NCI-H82 (cell line): Measurements from ENCODE around the gene DPP4.

Experiments
- DNase-seq: peaks from one replicate; lab custom pipeline; 2025; lab: John Stamatoyannopoulos, UW

The DPP4 gene

GRCh38 chr2:162085090-162085891 lies 11.3 kb upstream of the DPP4 start:
- DNase-seq: peak; percentile 52

- DNase-seq: peak; percentile 64
Observed at GRCh38 chr2:162084536-162084935, 10.5 kb upstream of the DPP4 start.

DNA sequence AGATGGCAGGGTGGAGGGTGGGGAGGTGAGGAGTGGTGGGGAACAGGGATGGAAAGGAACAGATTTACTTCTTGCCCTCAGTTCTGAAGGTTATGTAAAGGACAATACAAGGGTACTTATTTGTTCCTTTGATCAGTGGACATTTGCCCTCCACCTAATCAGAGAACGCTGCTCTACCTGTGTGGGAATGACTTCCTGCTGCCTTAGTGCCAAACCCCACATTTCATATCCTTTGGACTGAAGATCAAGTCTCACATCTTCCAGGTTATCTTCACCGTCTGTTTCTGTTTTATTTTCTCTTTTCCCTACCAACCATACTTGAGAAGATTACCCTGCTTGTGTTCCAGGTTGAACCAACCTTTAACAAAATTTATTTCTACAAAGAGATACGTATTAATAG lies 8.7 kb upstream of the DPP4 start:
- peak; percentile 17 for DNase-seq

DNA sequence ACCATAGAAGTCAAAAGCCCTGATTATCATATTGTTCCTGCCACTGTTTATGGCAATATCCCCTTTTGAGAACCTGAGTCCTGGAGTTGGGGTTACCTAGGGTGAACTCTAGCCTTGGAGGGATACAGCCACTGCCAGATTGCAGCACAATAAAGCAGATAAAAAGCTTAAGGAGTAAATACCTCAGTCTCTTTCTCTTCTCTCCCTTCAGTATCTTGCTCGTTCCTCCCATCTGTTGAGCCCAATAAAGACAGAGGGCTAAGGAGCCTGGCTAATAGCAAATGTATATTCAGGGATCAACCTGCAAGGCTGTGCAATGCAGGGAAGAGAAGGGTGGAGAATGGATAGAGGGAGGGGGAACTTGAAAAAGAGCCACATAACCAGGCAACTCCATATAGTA lies 8.0 kb upstream of the DPP4 start:
- DNase-seq: peak; percentile 98

DNA sequence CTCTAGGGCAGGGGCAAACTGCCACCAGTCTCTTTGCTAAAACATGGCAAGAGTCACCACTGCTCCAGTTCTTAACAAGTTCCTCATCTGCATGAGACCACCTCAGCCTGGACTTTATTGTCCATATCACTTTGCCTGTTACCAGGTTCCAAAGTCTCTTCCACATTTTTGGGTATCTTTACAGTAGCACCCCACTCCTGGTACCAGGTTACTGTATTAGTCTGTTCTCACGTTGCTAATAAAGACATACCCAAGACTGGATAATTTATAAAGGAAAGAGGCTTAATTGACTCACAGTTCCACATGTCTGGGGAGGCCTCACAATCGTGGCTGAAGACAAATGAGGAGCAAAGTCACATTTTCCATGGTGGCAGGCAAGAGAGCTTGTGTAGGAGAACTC lies 5.5 kb upstream of the DPP4 start:
- DNase-seq: no peak

DNA sequence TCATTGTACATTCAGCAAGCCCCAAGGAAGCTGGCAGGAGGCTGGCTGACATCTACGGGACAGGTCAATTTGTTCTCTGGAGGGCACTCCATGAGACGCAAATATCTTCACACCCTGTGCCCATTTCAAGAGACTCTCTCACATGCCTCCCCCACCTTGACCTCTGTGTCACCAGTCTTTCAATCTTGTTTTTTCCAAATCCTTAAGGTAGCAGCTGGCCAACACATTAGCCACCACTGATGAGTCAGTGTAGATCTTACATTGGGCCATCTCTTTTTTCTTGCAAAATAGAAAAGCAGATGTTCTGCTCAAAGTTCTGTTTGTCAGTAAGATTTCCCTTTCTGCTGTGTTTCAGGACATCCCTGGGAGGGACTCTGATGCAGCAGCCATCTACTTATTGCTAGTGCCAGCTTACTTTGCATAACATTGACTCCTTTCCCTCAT lies 1.7 kb upstream of the DPP4 start:
- DNase-seq: peak; percentile 61

- DNase-seq: peak; percentile 69
Observed at GRCh38 chr2:162074928-162075688, 1.1 kb upstream of the DPP4 start.

- no peak for DNase-seq
Observed at GRCh38 chr2:162074632-162074895, 549 bp upstream of the DPP4 start.

DNA sequence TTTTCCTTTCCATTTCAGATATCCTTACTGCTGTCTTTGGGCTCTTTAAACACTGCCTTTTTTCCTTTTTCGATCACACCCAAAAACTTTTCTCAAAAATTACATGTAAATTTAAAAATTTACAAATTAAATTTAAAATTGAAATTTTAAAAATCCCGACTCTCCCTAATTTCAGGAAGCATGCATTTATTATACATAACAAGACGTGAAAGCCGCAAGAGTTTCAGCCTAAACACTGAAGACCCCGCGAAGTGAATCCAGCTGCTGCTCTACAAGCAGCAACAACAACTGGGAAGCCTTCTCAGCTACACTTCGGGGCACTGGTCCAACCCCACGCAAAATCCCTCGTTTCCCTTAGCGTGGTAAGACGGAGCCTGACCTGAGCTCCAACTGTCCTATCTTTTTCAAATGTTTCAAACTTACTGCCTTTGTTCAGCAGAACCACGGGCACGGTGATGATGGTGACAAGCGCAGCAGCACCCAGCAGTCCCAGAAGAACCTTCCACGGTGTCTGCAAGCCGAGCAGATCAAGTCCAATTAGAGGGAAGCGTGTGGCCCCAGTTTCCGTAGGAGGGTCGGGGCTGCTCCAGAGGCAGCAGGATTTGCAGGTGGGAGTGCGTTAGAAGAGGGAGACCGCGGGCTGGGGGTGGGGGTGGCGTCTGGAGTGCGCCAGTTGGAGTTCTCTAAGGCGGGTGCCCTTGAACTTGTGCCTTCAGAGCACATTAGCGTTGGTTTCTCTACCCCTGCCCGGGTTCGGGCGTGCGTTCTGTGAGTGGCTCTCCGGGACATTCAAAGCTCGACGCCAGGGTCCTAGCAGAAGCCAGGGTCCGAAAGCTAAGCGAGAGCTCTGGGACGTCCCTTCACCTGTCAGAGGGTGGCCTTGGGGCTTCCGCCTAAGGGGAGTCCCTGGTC lies 783 bp downstream of the DPP4 start:
- DNase-seq: peak; percentile 59

DNA sequence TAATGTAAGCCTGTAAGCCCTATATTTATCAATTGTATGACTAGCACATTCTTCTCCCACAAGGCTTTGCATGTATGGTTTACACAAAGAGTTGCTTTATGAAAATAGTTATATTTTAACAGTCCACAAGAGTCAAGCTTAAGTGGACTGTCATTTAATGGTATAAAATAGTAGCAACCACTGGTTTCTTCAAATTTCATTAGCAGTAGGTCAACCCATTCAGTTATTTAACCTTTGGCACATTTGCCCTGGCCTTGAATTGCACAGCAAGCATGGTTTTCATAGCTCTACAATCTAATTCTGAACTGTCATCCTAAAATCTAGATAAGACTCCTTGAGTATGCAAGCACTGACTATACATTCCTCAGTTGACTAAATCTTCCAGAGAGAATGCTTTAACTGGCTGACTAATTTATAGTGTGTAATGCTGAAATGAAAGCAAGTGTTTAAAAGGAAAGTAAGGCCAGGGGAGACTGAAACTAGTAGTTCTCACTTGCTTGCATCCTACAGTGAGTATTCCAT lies 1.8 kb downstream of the DPP4 start:
- no peak for DNase-seq

GRCh38 chr2:162071001-162071400 lies 3.0 kb downstream of the DPP4 start:
- DNase-seq: no peak

DNA sequence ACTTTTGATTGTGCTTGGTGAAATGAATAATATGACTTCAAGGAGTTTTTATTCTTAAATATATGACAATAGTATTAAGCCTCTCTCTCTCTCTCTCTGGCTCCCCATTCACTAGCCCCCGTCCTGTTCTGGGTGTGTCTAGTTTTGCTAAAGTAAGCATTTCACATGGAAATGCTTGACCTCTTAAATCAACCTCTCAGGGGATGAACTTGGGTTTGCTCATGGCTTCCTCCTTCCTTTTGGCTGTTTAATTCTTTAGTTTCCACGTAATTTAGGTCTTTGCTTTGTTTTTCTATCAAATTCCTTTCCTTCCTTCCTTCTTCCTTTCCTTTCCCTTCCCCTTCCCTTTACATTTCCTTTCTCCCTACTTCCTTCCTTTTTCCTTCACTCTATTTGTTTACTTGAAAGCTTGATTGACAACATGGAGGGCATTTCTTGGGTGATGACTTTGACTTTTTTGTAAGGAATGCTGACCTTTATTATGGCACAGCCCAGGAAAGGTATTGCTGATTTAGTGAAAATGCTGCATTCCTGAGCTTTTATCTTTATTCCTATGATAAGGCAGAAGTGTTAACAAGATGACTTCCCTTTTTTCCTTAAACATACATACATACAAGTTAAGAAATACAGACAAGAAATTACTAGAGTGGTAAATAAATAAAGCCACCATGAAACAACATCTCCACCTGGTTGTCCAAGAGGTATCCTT lies 3.6 kb downstream of the DPP4 start:
- DNase-seq: no peak

DNA sequence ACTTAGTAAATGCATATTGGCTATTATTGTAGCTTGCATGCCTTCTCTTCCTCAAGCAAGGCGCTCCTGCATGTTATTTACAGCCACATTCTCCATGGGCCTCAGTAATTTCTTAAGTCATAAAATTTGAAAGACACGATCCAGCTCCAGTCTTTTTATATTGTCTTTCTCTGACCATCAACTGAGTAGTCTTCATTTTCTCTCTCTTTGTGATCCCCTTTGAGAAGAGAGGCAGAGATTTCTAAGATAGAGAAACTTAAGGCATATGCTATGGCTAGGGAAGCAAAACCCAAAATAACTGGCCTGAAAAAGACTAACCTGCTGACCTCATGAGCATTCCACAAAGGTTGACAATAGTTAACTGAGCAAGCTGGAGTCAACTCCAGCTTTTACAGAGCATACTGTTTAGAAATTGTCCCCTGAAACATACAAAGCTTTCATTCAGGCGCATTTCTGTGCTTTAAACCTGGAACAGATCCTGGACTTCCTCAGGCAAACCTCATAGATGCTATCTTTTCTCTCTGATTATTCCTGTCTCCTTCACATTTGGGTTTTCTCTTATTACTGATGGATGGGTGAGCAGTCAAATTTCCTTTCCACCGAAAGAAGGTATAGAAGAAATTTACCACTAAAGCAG lies 4.6 kb downstream of the DPP4 start:
- DNase-seq: no peak

DNA sequence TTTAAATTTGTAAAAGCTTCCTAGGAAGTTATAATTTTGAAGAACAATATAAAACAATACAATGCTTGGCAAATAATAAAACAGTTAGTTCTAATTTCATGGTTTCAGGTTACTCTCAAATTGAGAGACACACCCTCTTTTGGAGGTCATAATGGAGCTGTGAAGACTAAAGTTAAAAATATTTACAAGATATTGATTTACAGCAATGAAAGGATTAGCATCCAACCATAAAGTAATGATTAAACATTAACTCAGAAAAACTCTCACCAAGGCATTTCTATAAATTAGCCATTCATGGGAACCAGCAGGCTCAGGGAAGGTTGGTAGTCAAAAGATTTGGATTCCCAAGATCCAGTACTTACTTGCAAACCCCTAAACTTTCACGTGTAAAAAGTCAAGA lies 6.4 kb downstream of the DPP4 start:
- DNase-seq: no peak

- no peak for DNase-seq
Observed at GRCh38 chr2:162065767-162066166, 8.2 kb downstream of the DPP4 start.

DNA sequence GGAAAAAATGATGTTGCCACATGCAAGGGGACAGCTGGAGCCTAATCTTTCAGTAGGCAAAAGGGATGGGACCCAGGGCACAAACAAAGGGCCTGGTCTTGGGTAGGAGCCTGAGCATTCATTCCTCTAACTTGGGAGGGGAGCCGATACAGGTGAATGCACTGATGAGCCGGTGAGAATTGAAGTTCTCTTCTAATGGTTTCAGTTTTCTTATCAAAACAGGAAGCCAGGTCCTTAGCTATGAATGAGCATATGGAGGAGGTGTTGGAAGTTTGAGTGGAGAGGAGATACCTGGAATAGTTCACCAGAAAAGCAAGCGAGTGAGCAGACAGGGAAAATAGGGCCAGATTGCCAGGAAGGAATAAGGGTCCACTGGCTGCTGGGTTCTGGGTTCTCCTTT lies 10.1 kb downstream of the DPP4 start:
- DNase-seq: no peak

- DNase-seq: no peak
Observed at GRCh38 chr2:162063281-162063680, 10.7 kb downstream of the DPP4 start.

DNA sequence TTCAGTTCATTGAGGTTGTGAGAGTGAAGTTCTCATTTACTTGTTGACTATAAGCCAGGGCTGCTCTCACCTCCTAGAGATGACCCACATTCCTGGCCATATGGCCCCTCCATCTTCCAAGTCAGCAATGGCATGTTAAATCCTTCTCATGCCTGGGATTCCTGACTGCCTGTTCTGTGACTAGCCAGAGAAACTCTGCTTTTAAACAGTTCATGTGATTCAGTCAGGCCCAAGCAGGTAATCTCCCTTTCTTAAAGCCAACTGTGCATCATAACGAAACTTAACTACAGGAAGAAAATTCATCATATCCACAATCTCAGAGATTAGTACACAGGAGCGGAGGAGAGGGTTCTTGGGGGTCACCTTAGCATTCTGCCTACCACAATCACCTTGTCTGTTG lies 11.5 kb downstream of the DPP4 start:
- no peak for DNase-seq

DNA sequence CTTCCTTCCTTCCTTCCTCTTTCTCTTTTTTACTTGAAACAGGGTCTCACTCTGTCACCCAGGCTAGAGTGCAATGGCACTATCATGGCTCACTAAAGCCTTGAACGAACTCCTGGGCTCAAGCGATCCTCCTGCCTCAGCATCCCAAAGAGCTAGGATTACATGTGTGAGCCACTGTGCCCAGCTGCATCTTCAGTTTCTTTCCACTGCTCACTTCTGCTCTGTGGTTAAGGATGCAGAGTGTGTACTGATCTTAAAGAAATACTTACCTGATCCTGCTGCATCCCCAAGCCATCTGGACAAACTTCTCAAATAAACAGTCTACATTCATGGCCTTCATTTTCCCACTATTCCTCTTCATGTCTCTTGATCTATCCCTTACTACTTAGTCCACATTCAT lies 13.0 kb downstream of the DPP4 start:
- DNase-seq: no peak

GRCh38 chr2:162060532-162060931 lies 13.5 kb downstream of the DPP4 start:
- no peak for DNase-seq

DNA sequence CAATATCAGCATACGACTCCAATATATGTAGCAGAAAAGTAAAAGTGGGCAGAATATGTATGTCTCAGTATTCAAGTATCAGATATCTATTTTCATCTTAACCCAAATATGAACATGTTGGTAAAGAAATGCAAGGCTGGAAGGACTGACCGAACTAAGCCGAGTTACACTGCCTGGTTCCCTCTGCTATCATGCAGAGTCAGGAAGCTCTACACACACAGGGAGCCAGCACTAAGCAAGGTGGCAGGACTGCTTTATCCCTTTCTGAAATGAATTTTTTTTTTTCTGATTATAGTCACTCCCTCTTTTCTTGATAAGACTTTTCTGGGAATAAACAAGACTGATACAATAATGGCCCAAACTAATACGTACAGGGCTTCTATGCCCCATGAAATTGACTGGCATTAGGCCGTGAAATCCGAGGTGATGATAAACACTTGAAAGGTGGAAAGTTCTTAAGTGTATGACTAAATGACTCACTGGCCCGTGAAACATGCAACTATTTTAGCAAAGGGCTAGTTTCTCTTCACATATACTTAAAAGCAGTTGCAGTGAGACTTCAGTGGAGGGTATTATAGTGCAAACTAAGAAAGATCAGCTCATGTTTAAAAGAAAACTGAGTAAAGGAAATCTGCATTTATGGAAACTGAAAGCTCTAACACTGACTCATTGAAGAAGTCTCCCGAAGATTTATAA lies 14.9 kb downstream of the DPP4 start:
- no peak for DNase-seq
